HCT116 (cell line): ENCODE results near the gene ERCC4. TPM values are rescaled to one million over a fixed set of nuclear protein-coding genes. Genes with fewer than 3 reads are reported as not detected.

Experiments
- ATAC-seq: fragments of 200-7000 bp; cut with Tn5 transposase; 2 replicates; pipeline ENCODE4 v1.9.1; 2020; ENCODE audit warnings: mild to moderate bottlenecking, moderate library complexity
- BruUV-seq: library from RNA; stranded (reverse); fragments of 400-500 nt; replicated peaks from 2 replicates; lab custom pipeline; 2021; lab: Mats Ljungman, UMichigan
- CTCF ChIA-PET: fragments of 300-600 bp; sonication (Branson Sonifier 250); formaldehyde crosslinking; loops from one replicate; lab custom pipeline; 2021; ENCODE audit warnings: antibody characterized with exemption; lab: Charles Lee
- POLR2A ChIA-PET: fragments of 300-600, 350-600 bp; sonication (Branson Sonifier 250); formaldehyde crosslinking; loops from one replicate; lab custom pipeline; 2021; ENCODE audit warnings: antibody characterized with exemption; lab: Charles Lee
- RAD21 ChIA-PET, 2 experiments: fragments of 300-600 bp; sonication (Branson Sonifier 250); formaldehyde crosslinking; loops; one replicate each; lab custom pipeline; 2023; ENCODE audit warnings: low total read pairs in 2 of 2; ENCODE audit not compliant: uncharacterized antibody in 2 of 2, unreplicated experiment in 2 of 2, low non-redundant PET in 1 of 2; lab: Charles Lee
- DNase-seq: peaks from one replicate; pipeline ENCODE4 v3.0.0-alpha.2; 2010; ENCODE audit warnings: low read depth, low spot score
- H2AFZ ChIP-seq: fragments of 200-600 bp; shearing (Covaris generic), sonication (generic); 2 replicates; pipeline ENCODE4 v1.6.1; 2017; ENCODE audit warnings: low read depth, mixed run types, mixed read lengths, antibody characterized with exemption, low read length; ENCODE audit not compliant: poor library complexity, severe bottlenecking
- H3K27ac ChIP-seq: 2 replicates; pipeline ENCODE4 v1.5.1; 2012; ENCODE audit warnings: low read depth, low read length
- H3K27me3 ChIP-seq: fragments of 200-600 bp; sonication (generic); 2 replicates; pipeline ENCODE4 v1.6.1; 2016; ENCODE audit warnings: mixed run types, low read length, mixed read lengths; ENCODE audit not compliant: insufficient read depth
- H3K36me3 ChIP-seq, 2 experiments: fragments of 200-500 bp in 1 of 2; fragments of 200-600 bp in 1 of 2; sonication (Bioruptor generic) in 1 of 2; sonication (generic) in 1 of 2; 2 replicates each; pipeline versions ENCODE4 v1.5.1 to v1.6.1; 2014 to 2016; ENCODE audit warnings: low read length in 2 of 2, inconsistent platforms in 1 of 2, mixed read lengths in 1 of 2, mixed run types in 1 of 2; ENCODE audit not compliant: insufficient read depth in 2 of 2, control insufficient read depth in 1 of 2
- H3K4me1 ChIP-seq, 2 experiments: fragments of 200-600 bp in 1 of 2; sonication (generic) in 1 of 2; 2 replicates each; pipeline versions ENCODE4 v1.5.1 to v1.6.1; 2012 to 2017; ENCODE audit warnings: low read length in 2 of 2, inconsistent platforms in 1 of 2, mild to moderate bottlenecking in 1 of 2, mixed read lengths in 1 of 2, mixed run types in 1 of 2, moderate library complexity in 1 of 2; ENCODE audit not compliant: insufficient read depth in 2 of 2, control insufficient read depth in 1 of 2
- H3K4me2 ChIP-seq: fragments of 200-600 bp; sonication (generic); 2 replicates; pipeline ENCODE4 v1.6.1; 2017; ENCODE audit warnings: mixed run types, low read length, mixed read lengths
- H3K4me3 ChIP-seq, 2 experiments: fragments of 200-600 bp in 1 of 2; sonication (generic) in 1 of 2; replicated peaks in 1 of 2; 2 replicates each; pipeline ENCODE4 v1.5.1; 2011 to 2016; ENCODE audit warnings: low read length in 2 of 2, control low read depth in 1 of 2, low read depth in 1 of 2, mild to moderate bottlenecking in 1 of 2, mixed read lengths in 1 of 2, mixed run types in 1 of 2
- H3K79me2 ChIP-seq: fragments of 200-600 bp; sonication (generic); 2 replicates; pipeline ENCODE4 v1.6.1; 2017; ENCODE audit warnings: mild to moderate bottlenecking, mixed run types, low read length, moderate library complexity, mixed read lengths; ENCODE audit not compliant: insufficient read depth
- H3K9ac ChIP-seq: fragments of 200-600 bp; sonication (generic); 2 replicates; pipeline ENCODE4 v1.6.1; 2016; ENCODE audit warnings: low read length, mixed read lengths
- H3K9me2 ChIP-seq: fragments of 200-600 bp; sonication (generic), shearing (Covaris generic); 2 replicates; pipeline ENCODE4 v1.6.1; 2017; ENCODE audit warnings: mixed run types, mild to moderate bottlenecking, moderate library complexity; ENCODE audit not compliant: insufficient read depth
- H3K9me3 ChIP-seq, 2 experiments: fragments of 200-500 bp in 1 of 2; fragments of 200-600 bp in 1 of 2; sonication (Bioruptor generic) in 1 of 2; sonication (generic) in 1 of 2; 2 replicates each; pipeline ENCODE4 v1.6.1; 2014 to 2017; ENCODE audit warnings: low read length in 2 of 2, mixed read lengths in 2 of 2, inconsistent platforms in 1 of 2, low read depth in 1 of 2, mild to moderate bottlenecking in 1 of 2, mixed run types in 1 of 2, moderate library complexity in 1 of 2; ENCODE audit not compliant: control insufficient read depth in 1 of 2, insufficient read depth in 1 of 2
- H4K20me1 ChIP-seq: fragments of 200-600 bp; sonication (generic), shearing (Covaris generic); 2 replicates; pipeline ENCODE4 v1.6.1; 2017; ENCODE audit warnings: mixed run types, mild to moderate bottlenecking, moderate library complexity; ENCODE audit not compliant: insufficient read depth
- CEBPB ChIP-seq: IDR thresholded peaks from 2 replicates; pipeline ENCODE4 v1.6.1; 2012; ENCODE audit warnings: low read depth
- CTCF ChIP-seq, 3 experiments: fragments of 200-600 bp in 1 of 3; sonication (generic) in 1 of 3; IDR thresholded peaks in 2 of 3; conservative IDR thresholded peaks in 1 of 3; 2 replicates each; pipeline ENCODE4 v1.5.1; 2012 to 2017; ENCODE audit warnings: low read depth in 2 of 3, low read length in 2 of 3, antibody characterized with exemption in 1 of 3, borderline replicate concordance in 1 of 3, control low read depth in 1 of 3, mild to moderate bottlenecking in 1 of 3, mixed read lengths in 1 of 3, mixed run types in 1 of 3, moderate library complexity in 1 of 3; ENCODE audit not compliant: insufficient read depth in 1 of 3
- ELF1 ChIP-seq: IDR thresholded peaks from 2 replicates; pipeline ENCODE4 v1.6.1; 2012; ENCODE audit warnings: low read depth, borderline replicate concordance
- EZH2 ChIP-seq: fragments of 200-600 bp; sonication (generic); IDR thresholded peaks from 2 replicates; pipeline ENCODE4 v1.6.1; 2017; ENCODE audit warnings: antibody characterized with exemption, mixed run types
- EZH2phosphoT487 ChIP-seq: fragments of 200-600 bp; IDR thresholded peaks from 2 replicates; pipeline ENCODE4 v1.6.1; 2018; ENCODE audit warnings: antibody characterized with exemption, borderline replicate concordance
- FOSL1 ChIP-seq: IDR thresholded peaks from 2 replicates; pipeline ENCODE4 v1.6.1; 2012; ENCODE audit warnings: low read depth
- JUND ChIP-seq: IDR thresholded peaks from 2 replicates; pipeline ENCODE4 v1.6.1; 2012
- POLR2A ChIP-seq: IDR thresholded peaks from 2 replicates; pipeline ENCODE4 v1.7.0; 2011; ENCODE audit warnings: borderline replicate concordance; ENCODE audit not compliant: insufficient read depth, insufficient read length; ENCODE audit errors: extremely low read depth
- POLR2AphosphoS5 ChIP-seq: IDR thresholded peaks from 2 replicates; pipeline ENCODE4 v1.6.1; 2011; ENCODE audit warnings: mild to moderate bottlenecking, low read depth, low read length, moderate library complexity
- REST ChIP-seq: IDR thresholded peaks from 2 replicates; pipeline ENCODE4 v1.6.1; 2012; ENCODE audit warnings: low read depth
- SIN3A ChIP-seq: IDR thresholded peaks from 2 replicates; pipeline ENCODE4 v1.6.1; 2012; ENCODE audit warnings: low read depth
- YY1 ChIP-seq: IDR thresholded peaks from 2 replicates; pipeline ENCODE4 v1.6.1; 2011; ENCODE audit warnings: low read length, low read depth, moderate library complexity, mild to moderate bottlenecking; ENCODE audit not compliant: insufficient replicate concordance; ENCODE audit errors: extremely low read depth
- ZFX ChIP-seq: fragments of 450-650 bp; IDR thresholded peaks from 2 replicates; pipeline ENCODE4 v1.6.1; 2017
- ZNF274 ChIP-seq: fragments of 200-500 bp; sonication (Bioruptor generic); IDR thresholded peaks from 2 replicates; pipeline ENCODE4 v1.6.1; 2014; ENCODE audit warnings: mild to moderate bottlenecking, low read depth, low read length, inconsistent platforms
- intact Hi-C: fragments of 100-400 bp; cut with micrococcal nuclease; formaldehyde crosslinking; loops from 2 replicates; pipeline ENCODE4 v1.10.0; 2022
- total RNA-seq: library from RNA; stranded (reverse); gene quantifications from one replicate; pipeline ENCODE4 v1.2.1, GENCODE V29; 2021; ENCODE audit not compliant: unreplicated experiment
- TF ChIP-seq, protein P1 (sequence below): IDR thresholded peaks from 2 replicates; pipeline ENCODE4 v1.6.1; 2012
- TF ChIP-seq, protein P2 (sequence below): IDR thresholded peaks from 2 replicates; pipeline ENCODE4 v1.6.1; 2011; ENCODE audit warnings: mild to moderate bottlenecking, low read length, moderate library complexity; ENCODE audit not compliant: insufficient replicate concordance; ENCODE audit errors: extremely low read depth
- TF ChIP-seq, protein P3 (sequence below): IDR thresholded peaks from 2 replicates; pipeline ENCODE4 v1.6.1; 2012

Gene ERCC4
- total RNA-seq, 1 experiment from 2014 or later: 10.4 TPM

DNA sequence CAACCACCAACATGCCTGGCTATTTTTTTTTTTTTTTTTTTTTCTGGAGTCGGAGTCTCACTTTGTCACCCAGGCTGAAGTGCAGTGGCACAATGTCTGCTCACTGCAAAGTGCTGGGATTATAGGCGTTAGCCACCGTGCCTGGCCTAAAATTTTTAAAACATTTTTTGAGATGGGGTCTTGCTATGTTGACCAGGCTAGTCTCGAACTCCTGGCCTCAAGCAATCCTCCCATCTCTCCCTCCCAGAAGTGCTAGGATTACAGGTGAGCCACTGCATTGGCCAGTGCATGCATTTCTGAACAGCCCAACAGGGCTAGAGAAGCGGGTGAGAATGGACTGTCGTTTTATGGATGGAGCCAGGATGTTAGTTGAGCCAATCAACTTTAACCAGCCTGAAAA is 72.4 kb downstream of the ERCC4 start (continued):
- TF ChIP-seq, protein P1, sequence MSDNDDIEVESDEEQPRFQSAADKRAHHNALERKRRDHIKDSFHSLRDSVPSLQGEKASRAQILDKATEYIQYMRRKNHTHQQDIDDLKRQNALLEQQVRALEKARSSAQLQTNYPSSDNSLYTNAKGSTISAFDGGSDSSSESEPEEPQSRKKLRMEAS: no peak
- TF ChIP-seq CEBPB: no peak
- no peak for TF ChIP-seq POLR2A

- ATAC-seq (no peak), DNase-seq (no peak)
- Histone ChIP-seq H3K27ac (no peak overlapping the region), H3K79me2 (no peaks in the 10 kb centered on the region), H3K4me2 (no peak overlapping the region), H3K9ac (no peak overlapping the region), H3K9me2 (no peaks in the 10 kb centered on the region), H2AFZ (no peak overlapping the region), H3K9me3 (no peaks in the 10 kb centered on the region), H3K27me3 (no peaks in the 10 kb centered on the region), H3K4me1 (peaks cover 2 to 4% of the 10 kb centered on the region in 2 experiments; a peak in 2 of 4 replicates), H3K36me3 (no peaks in the 10 kb centered on the region), H3K4me3 (no peak overlapping the region), H4K20me1 (no peaks in the 10 kb centered on the region)
- POLR2A ChIA-PET: no interaction called here
- intact Hi-C loops: no loop called here
- RAD21 ChIA-PET: no interaction called here
- TF ChIP-seq ZNF274: no peak
- no peak for TF ChIP-seq EZH2phosphoT487
- TF ChIP-seq, protein P1: no peak
- no peak for TF ChIP-seq JUND
- no peak for TF ChIP-seq REST
- no peak for TF ChIP-seq YY1
- TF ChIP-seq, protein P2, sequence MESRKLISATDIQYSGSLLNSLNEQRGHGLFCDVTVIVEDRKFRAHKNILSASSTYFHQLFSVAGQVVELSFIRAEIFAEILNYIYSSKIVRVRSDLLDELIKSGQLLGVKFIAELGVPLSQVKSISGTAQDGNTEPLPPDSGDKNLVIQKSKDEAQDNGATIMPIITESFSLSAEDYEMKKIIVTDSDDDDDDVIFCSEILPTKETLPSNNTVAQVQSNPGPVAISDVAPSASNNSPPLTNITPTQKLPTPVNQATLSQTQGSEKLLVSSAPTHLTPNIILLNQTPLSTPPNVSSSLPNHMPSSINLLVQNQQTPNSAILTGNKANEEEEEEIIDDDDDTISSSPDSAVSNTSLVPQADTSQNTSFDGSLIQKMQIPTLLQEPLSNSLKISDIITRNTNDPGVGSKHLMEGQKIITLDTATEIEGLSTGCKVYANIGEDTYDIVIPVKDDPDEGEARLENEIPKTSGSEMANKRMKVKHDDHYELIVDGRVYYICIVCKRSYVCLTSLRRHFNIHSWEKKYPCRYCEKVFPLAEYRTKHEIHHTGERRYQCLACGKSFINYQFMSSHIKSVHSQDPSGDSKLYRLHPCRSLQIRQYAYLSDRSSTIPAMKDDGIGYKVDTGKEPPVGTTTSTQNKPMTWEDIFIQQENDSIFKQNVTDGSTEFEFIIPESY: no peak
- no peak for TF ChIP-seq FOSL1
- TF ChIP-seq ZFX: no peak
- TF ChIP-seq EZH2: no peak
- TF ChIP-seq, protein P3, sequence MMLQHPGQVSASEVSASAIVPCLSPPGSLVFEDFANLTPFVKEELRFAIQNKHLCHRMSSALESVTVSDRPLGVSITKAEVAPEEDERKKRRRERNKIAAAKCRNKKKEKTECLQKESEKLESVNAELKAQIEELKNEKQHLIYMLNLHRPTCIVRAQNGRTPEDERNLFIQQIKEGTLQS: no peak
- TF ChIP-seq CEBPB: no peak
- TF ChIP-seq POLR2AphosphoS5: no peak
- no peak for TF ChIP-seq ELF1
- no peak for TF ChIP-seq CTCF (IDR thresholded peaks at IDR 0.05 in 2 of 3, conservative IDR thresholded peaks at IDR 0.05 in 1 of 3; ENCODE audit: borderline replicate concordance in 1 of 3, insufficient read depth in 1 of 3, low read depth in 2 of 3, low read length in 2 of 3)
- no peak for TF ChIP-seq POLR2A
- no peak for TF ChIP-seq SIN3A
- BruUV-seq: no TSS peak
- CTCF ChIA-PET: no interaction called here
These were observed 73.0 kb downstream of the ERCC4 start for GRCh38 chr16:13992976-13993375.
